Testis (tissue), 2 donors: ENCODE results near the gene GLRX.

Experiments
- POLR2A ChIP-seq: fragments of 450-650 bp; IDR thresholded peaks from one replicate; pipeline ENCODE4 v1.6.1; 2017; ENCODE audit warnings: antibody characterized with exemption, mild to moderate bottlenecking, moderate library complexity
- TF ChIP-seq, protein P1 (sequence below), 3 experiments: fragments of 450-650 bp in 2 of 3; fragments of 200-600 bp in 1 of 3; sonication (generic) in 1 of 3; IDR thresholded peaks; one replicate each; pipeline ENCODE4 v1.5.1; 2016 to 2019; ENCODE audit warnings: antibody characterized with exemption in 3 of 3, mild to moderate bottlenecking in 2 of 3, moderate library complexity in 1 of 3

DNA sequence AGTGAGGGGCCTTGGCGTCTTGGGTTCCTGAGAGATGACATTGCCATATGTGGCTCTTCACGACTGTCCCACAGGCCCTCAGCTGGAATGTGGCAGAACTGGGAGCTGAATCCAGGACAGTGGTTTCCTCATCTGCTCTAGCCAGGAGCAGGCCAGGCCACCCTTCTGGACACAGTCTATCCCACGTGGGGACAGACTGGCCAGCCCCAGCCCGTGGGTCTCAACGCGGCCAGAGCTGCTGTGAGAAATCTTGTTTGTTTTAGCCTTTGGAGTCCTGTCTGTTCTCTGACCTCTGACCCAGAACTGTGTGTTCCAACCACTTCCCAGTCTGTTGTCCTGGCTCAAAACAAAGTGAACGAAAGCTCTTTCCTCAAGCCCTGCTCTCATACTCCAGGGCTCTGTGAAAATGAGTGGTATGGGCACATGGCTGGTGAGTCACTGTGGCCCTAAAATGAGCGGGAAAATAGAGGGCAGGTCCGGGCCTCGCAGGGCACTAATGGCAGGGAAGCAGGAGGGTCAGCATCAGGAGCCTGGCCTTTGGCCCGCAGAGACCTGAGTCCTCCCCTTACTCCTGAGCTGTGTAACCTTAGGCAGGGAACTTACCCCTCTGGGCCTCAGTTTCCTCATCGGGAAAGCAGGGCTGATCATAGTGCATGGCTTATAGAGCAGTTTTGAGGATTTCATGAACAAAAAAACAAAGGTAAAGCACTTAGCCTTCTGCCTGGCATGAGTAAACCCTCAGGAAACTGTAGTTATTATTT lies 34.8 kb upstream of the GLRX start:
- TF ChIP-seq, protein P1, sequence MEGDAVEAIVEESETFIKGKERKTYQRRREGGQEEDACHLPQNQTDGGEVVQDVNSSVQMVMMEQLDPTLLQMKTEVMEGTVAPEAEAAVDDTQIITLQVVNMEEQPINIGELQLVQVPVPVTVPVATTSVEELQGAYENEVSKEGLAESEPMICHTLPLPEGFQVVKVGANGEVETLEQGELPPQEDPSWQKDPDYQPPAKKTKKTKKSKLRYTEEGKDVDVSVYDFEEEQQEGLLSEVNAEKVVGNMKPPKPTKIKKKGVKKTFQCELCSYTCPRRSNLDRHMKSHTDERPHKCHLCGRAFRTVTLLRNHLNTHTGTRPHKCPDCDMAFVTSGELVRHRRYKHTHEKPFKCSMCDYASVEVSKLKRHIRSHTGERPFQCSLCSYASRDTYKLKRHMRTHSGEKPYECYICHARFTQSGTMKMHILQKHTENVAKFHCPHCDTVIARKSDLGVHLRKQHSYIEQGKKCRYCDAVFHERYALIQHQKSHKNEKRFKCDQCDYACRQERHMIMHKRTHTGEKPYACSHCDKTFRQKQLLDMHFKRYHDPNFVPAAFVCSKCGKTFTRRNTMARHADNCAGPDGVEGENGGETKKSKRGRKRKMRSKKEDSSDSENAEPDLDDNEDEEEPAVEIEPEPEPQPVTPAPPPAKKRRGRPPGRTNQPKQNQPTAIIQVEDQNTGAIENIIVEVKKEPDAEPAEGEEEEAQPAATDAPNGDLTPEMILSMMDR (IDR thresholded peaks at IDR 0.05): no peak
- no peak for TF ChIP-seq POLR2A
